ENCODE measurements around the gene IP6K2.
"Not testable (repeated sequence)": the region's sequence is repeated elsewhere in the genome, so short reads cannot be mapped to it uniquely, and the experiment has no call there.

IP6K2 gene

GRCh38 chr3:48716982-48717746 is at the start of gene IP6K2:
IP6K2 (minus strand) TSS chr3:48717221; CDS start chr3:48695291, 21,930 bp downstream.
- peak; percentile 97 for DNase-seq (ENCODE audit: low read depth)

- no peak for DNase-seq (ENCODE audit: low read depth)
These were observed 48.4 kb upstream of the IP6K2 start for GRCh38 chr3:48765376-48765775.

GRCh38 chr3:48762816-48763215 is 45.8 kb upstream of the IP6K2 start:
- DNase-seq (ENCODE audit: low read depth), result no peak

- not testable (repeated sequence) for DNase-seq (ENCODE audit: low read depth)
These were observed 43.0 kb upstream of the IP6K2 start for GRCh38 chr3:48759991-48760540.

GRCh38 chr3:48759531-48759930 is 42.5 kb upstream of the IP6K2 start:
- not testable (repeated sequence) for DNase-seq (ENCODE audit: low read depth)

GRCh38 chr3:48759071-48759470 is 42.0 kb upstream of the IP6K2 start:
- DNase-seq (ENCODE audit: low read depth), result no peak

GRCh38 chr3:48756640-48757039 is 39.6 kb upstream of the IP6K2 start:
- no peak for DNase-seq (ENCODE audit: low read depth)

GRCh38 chr3:48750856-48751255 is 33.8 kb upstream of the IP6K2 start:
- DNase-seq (ENCODE audit: low read depth), result no peak

- DNase-seq (ENCODE audit: low read depth), result no peak
These were observed 31.7 kb upstream of the IP6K2 start for GRCh38 chr3:48748754-48749153.

GRCh38 chr3:48747706-48748105 is 30.7 kb upstream of the IP6K2 start:
- DNase-seq (ENCODE audit: low read depth), result no peak

- DNase-seq (ENCODE audit: low read depth), result no peak
These were observed 30.1 kb upstream of the IP6K2 start for GRCh38 chr3:48747015-48747615.

GRCh38 chr3:48743773-48744172 is 26.8 kb upstream of the IP6K2 start:
- no peak for DNase-seq (ENCODE audit: low read depth)

GRCh38 chr3:48741226-48741625 is 24.2 kb upstream of the IP6K2 start:
- DNase-seq (ENCODE audit: low read depth), result not testable (repeated sequence)

- DNase-seq (ENCODE audit: low read depth), result peak; percentile 13
These were observed 23.2 kb upstream of the IP6K2 start for GRCh38 chr3:48739955-48740823.

- no peak for DNase-seq (ENCODE audit: low read depth)
These were observed 22.6 kb upstream of the IP6K2 start for GRCh38 chr3:48739617-48739954.

GRCh38 chr3:48738926-48739616 is 22.1 kb upstream of the IP6K2 start:
- no peak for DNase-seq (ENCODE audit: low read depth)

- DNase-seq (ENCODE audit: low read depth), result no peak
These were observed 21.1 kb upstream of the IP6K2 start for GRCh38 chr3:48738144-48738536.

- DNase-seq (ENCODE audit: low read depth), result not testable (repeated sequence)
These were observed 18.2 kb upstream of the IP6K2 start for GRCh38 chr3:48735075-48735767.

GRCh38 chr3:48734541-48734940 is 17.5 kb upstream of the IP6K2 start:
- DNase-seq (ENCODE audit: low read depth), result not testable (repeated sequence)

GRCh38 chr3:48733752-48734518 is 16.9 kb upstream of the IP6K2 start:
- not testable (repeated sequence) for DNase-seq (ENCODE audit: low read depth)

Measured in T-helper 22 cell (primary cell).